ENCODE measurements around the gene LDB3.

LDB3 gene

DNA sequence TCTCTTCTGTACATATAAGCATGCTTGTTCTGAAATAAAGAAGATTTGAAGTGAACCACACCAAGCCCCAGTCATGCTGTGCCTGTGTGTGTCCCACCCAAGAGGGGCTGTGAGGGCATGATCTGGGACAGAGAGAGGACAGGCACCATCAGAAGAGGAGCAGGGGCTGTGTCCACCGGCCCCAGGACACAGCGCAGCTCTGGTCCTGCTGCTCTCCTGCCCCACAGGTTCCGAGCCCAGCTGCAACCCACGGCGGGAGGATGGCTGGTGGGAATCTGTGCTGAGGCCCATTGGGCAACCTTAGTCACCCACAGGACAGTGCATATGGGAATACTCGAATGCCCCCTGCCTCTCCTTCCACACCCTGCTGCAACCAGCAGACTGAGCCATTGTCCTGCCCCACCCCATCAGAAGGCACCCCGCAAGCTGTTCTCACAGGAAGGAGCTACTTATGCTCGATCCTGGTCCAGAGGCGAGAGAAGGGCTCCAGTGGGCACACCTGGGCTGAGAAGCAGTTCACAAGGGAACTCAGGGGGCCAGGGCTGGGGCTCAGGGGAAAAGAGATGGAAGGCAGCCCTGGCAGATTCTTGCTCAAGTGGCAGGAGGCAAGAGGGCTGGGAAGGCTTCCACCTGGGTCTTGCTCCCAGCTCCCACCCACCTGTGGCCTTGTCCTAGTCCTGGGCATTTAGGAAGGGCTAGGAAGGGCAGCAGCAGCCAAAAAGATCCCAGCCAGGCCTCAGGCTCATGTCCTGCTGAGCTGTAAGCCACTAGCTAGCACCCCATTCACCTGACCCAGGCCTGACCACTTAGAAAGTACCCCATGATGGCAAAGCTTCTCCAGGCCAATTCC, 31.9 kb downstream of the LDB3 start:
- TF ChIP-seq, protein P1, sequence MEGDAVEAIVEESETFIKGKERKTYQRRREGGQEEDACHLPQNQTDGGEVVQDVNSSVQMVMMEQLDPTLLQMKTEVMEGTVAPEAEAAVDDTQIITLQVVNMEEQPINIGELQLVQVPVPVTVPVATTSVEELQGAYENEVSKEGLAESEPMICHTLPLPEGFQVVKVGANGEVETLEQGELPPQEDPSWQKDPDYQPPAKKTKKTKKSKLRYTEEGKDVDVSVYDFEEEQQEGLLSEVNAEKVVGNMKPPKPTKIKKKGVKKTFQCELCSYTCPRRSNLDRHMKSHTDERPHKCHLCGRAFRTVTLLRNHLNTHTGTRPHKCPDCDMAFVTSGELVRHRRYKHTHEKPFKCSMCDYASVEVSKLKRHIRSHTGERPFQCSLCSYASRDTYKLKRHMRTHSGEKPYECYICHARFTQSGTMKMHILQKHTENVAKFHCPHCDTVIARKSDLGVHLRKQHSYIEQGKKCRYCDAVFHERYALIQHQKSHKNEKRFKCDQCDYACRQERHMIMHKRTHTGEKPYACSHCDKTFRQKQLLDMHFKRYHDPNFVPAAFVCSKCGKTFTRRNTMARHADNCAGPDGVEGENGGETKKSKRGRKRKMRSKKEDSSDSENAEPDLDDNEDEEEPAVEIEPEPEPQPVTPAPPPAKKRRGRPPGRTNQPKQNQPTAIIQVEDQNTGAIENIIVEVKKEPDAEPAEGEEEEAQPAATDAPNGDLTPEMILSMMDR (IDR thresholded peaks at IDR 0.05; ENCODE audit: borderline replicate concordance, insufficient read depth, low read depth, low read length) = no peak
- no peak overlapping the region for H3K4me3 ChIP-seq (ENCODE audit: low read depth, low read length)

DNA sequence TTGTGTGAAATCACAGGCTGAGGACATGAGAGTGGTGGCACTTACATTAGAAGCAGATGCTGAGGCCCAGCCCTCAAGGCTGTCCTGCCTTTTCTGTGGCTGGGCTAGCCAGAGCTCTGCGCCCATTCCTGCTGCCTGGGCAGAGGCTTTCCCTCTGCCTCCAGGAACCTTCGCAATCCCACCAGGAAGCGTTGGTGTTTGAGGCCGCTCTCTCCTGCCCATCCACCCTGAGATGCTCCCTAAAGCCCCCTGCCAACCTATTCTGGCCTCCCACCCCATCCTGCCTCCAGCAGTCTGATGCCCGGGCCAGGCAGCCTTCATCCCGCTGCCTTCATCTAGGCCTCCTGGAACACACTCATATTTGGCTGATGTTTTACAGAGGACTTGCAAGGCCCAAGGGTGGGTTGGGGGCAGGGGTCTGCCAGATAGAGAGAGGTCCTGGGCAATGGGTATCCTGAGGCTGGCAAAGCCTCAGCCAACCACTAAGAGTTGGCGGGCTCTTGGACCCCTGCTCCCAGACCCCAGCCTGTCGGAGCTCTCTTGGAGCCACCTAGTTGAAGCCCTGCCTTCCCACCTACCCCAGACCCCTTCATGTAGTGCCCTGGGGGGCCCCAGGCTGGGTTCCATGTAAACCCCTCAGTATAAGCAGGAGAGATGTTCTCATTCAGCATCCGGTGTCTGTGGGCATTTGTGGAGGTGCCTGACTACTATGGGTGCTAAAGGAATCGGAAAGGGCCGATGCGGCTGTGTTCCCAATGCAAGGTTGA, 32.7 kb downstream of the LDB3 start:
- H3K4me3 ChIP-seq (ENCODE audit: low read depth, low read length) = no peak overlapping the region
- TF ChIP-seq, protein P1 (IDR thresholded peaks at IDR 0.05; ENCODE audit: borderline replicate concordance, insufficient read depth, low read depth, low read length) = no peak

DNA sequence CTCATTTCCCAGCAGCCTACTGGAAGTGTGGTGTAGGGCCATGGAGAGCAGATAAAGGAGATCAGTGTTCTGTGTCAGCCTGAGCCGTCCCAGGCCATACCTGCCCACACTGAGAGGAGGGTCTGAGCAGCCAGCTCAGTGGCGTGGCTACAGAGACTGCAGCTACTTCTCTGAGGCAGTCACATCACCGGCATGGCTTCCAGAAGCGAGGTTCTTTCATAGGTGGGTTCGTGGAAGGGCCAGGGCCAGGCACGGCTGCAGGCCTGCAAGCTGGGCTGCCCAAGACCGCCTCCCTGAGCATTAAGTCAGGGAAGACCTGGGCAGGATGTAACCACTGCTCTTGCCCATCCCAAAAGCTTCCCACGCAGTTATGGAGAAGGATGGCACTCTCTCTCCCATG, 34.9 kb downstream of the LDB3 start:
- H3K4me3 ChIP-seq (ENCODE audit: low read depth, low read length) = no peak overlapping the region
- TF ChIP-seq, protein P1 (IDR thresholded peaks at IDR 0.05; ENCODE audit: borderline replicate concordance, insufficient read depth, low read depth, low read length) = no peak

DNA sequence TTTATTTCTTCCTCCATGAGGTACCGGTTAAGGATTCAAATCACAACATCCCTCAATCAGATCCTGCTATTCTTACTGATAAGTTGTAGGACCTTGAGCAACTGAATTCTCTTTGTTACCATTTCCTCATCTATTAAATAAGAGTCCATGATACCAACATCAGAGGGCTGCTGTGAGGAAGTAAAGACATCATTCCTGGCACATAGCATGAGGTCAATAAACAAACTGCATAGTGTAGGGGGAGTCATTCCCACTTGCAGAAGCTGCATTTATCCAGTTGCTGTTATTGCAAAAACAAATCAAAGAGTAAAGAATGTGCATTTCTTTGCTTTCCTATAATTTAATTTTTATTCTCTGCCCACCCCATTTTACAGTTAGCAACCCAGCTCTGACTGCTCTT, 36.8 kb downstream of the LDB3 start:
- TF ChIP-seq, protein P1 (IDR thresholded peaks at IDR 0.05; ENCODE audit: borderline replicate concordance, insufficient read depth, low read depth, low read length) = no peak
- H3K4me3 ChIP-seq (ENCODE audit: low read depth, low read length) = no peak overlapping the region

DNA sequence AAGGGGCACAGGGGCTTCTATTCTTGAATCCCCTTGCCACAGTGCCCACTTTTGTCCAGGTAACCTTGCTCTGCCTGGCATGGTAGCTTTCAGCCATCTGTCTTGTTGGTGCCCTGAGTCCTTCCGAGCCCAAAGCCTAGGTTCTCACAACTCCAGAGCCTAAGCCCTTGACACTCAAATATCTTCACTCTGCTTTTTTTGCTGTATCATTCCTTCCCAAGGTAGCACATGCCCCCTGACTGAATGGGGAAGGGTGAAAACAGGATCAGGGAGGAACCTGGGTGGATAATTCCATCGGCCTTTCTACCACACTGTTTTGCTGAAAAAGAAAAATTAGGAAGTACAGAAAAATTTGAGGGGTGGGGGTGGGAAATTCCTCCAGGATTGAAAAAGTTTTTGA, 37.6 kb downstream of the LDB3 start:
- TF ChIP-seq, protein P1 (IDR thresholded peaks at IDR 0.05; ENCODE audit: borderline replicate concordance, insufficient read depth, low read depth, low read length) = no peak
- no peak overlapping the region for H3K4me3 ChIP-seq (ENCODE audit: low read depth, low read length)

DNA sequence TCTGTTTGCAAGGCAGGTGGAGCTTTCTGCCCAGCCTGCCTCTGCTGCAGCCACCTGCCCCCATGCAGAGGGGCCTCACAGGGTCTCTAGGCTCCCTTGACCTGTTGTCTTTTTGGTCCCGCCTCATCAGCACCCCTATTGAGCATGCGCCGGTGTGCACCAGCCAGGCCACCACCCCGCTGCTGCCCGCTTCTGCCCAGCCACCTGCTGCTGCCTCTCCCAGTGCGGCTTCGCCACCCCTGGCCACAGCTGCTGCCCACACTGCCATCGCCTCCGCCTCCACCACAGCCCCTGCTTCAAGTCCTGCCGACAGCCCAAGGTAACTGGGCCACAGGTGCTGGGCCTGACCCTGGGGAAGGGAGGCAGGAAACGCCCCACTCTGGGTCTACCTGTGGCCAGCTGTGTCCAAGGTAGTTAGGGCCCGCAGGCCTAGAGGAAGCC, 38.1 kb downstream of the LDB3 start:
- TF ChIP-seq, protein P1 (IDR thresholded peaks at IDR 0.05; ENCODE audit: borderline replicate concordance, insufficient read depth, low read depth, low read length) = no peak
- no peak overlapping the region for H3K4me3 ChIP-seq (ENCODE audit: low read depth, low read length)
